Measurements from ENCODE around the gene MRGPRX3. TPM values are rescaled to one million over a fixed set of nuclear protein-coding genes. Genes with fewer than 3 reads are reported as not detected.

Gene MRGPRX3
- total and polyA plus RNA-seq, 2 of the 8 experiments (the other 6 are each of a cell fraction or from before 2014, with no cell fraction given) = not detected

- no peak for TF ChIP-seq CHD7 (IDR thresholded peaks at IDR 0.05; ENCODE audit: insufficient replicate concordance, low read length)
Measured at GRCh38 chr11:18172666-18173065, 40.3 kb downstream of the MRGPRX3 start, which contains the start of gene MRGPRX4 (continued).
